ENCODE data around the gene PLA2G4B. TPM values are rescaled to one million over a fixed set of nuclear protein-coding genes. Genes with fewer than 3 reads are reported as not detected.

PLA2G4B gene
- total RNA-seq, 4 donors from 2014 or later = 1.8 to 8.7 (median 4.5) TPM

- TF ChIP-seq CTCF (IDR thresholded peaks at IDR 0.05) = no peak
- TF ChIP-seq EP300 (IDR thresholded peaks at IDR 0.05) = peak; percentile 20 to 56
- TF ChIP-seq POLR2A (IDR thresholded peaks at IDR 0.05) = peak in 1 of 2 donors; percentile 42
- WGBS, 2 donors = 73 to 82% methylated on average over 11 to 13 of the region's 15 CpGs
- Histone ChIP-seq H3K27ac (peak within 1 kb of the TSS; percentile 50 to 80 (median 73)), H3K9me3 (no peaks in the 10 kb centered on the region), H3K36me3 (peaks cover 0 to 16% (median 0%) of the 10 kb centered on the region in 3 donors), H3K4me3 (peak within 1 kb of the TSS in 1 of 4 donors; percentile 35), H3K27me3 (no peaks in the 10 kb centered on the region), H3K4me1 (peaks cover 0 to 19% (median 12%) of the 10 kb centered on the region in 4 donors)
- no peak for DNase-seq (ENCODE audit: low spot score in 2 of 2)
Measured at GRCh38 chr15:41893422-41894250, 55.0 kb downstream of the PLA2G4B start, which contains the start of gene SPTBN5. Gene SPTBN5 (minus strand): TSS chr15:41894053. CDS start chr15:41893497, 556 bp downstream.

GRCh38 chr15:41894251-41894790 lies 55.7 kb downstream of the PLA2G4B start:
- DNase-seq (ENCODE audit: low spot score in 2 of 2) = no peak
- peak overlapping the region; percentile 50 to 80 (median 73) for H3K27ac ChIP-seq
- H3K4me3 ChIP-seq = peak overlapping the region in 1 of 4 donors; percentile 3
- peaks cover 0 to 19% (median 12%) of the 10 kb centered on the region in 4 donors for H3K4me1 ChIP-seq
- H3K36me3 ChIP-seq = peaks cover 0 to 22% (median 0%) of the 10 kb centered on the region in 3 donors
- H3K27me3 ChIP-seq = no peaks in the 10 kb centered on the region
- H3K9me3 ChIP-seq = no peaks in the 10 kb centered on the region
- WGBS, 2 donors = 48 to 53% methylated on average over 13 to 15 of the region's 17 CpGs
- TF ChIP-seq POLR2A (IDR thresholded peaks at IDR 0.05) (no peak), EP300 (IDR thresholded peaks at IDR 0.05) (no peak), CTCF (IDR thresholded peaks at IDR 0.05) (no peak)

GRCh38 chr15:41894791-41895463 lies 56.3 kb downstream of the PLA2G4B start:
- Histone ChIP-seq H3K4me1 (peaks cover 0 to 19% (median 12%) of the 10 kb centered on the region in 4 donors), H3K27me3 (no peaks in the 10 kb centered on the region), H3K27ac (peak overlapping the region; percentile 50 to 80 (median 73)), H3K9me3 (no peaks in the 10 kb centered on the region), H3K36me3 (peaks cover 0 to 28% (median 0%) of the 10 kb centered on the region in 3 donors), H3K4me3 (peak overlapping the region in 1 of 4 donors; percentile 3)
- peak in 1 of 2 donors; percentile 22 for DNase-seq (ENCODE audit: low spot score in 2 of 2)
- TF ChIP-seq EP300 (IDR thresholded peaks at IDR 0.05) = no peak
- TF ChIP-seq POLR2A (IDR thresholded peaks at IDR 0.05) = no peak
- no peak for TF ChIP-seq CTCF (IDR thresholded peaks at IDR 0.05)
- WGBS, 2 donors = 21 to 37% methylated on average over 23 to 24 of the region's 24 CpGs

GRCh38 chr15:41895491-41895890 lies 56.8 kb downstream of the PLA2G4B start:
- no peaks in the 10 kb centered on the region for H3K9me3 ChIP-seq
- peaks cover 0 to 19% (median 12%) of the 10 kb centered on the region in 4 donors for H3K4me1 ChIP-seq
- no peaks in the 10 kb centered on the region for H3K27me3 ChIP-seq
- H3K36me3 ChIP-seq = peaks cover 0 to 34% (median under 1%) of the 10 kb centered on the region in 3 donors
- H3K4me3 ChIP-seq = no peak overlapping the region
- 90 to 91% methylated on average over 11 of the region's 11 CpGs for WGBS, 2 donors
- TF ChIP-seq EP300 (IDR thresholded peaks at IDR 0.05) = no peak
- no peak for DNase-seq (ENCODE audit: low spot score in 2 of 2)
- H3K27ac ChIP-seq = peak overlapping the region in 3 of 4 donors; percentile 72 to 80 (median 74)

DNA sequence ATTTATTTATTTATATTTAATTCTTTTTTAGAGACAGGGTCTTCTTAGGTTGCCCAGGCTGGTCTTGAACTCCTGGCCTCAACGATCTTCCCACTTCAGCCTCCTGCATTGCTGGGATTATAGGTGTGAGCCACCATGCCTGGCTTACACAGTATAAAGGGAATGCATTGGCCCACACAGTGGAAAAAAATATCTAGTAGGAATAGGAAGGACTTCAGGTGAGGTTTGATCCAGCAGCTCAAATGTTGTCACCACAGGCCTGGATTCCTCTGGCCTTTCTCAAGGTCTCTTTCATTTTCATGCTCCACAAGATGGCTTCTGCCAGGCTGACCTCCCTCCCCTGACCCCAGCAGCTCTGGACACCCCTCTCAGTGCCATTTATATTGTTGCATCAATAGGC lies 57.3 kb downstream of the PLA2G4B start:
- Histone ChIP-seq H3K4me1 (peaks cover 0 to 19% (median 12%) of the 10 kb centered on the region in 4 donors), H3K36me3 (peaks cover 0 to 39% (median 6%) of the 10 kb centered on the region in 3 donors), H3K9me3 (no peaks in the 10 kb centered on the region), H3K27me3 (no peaks in the 10 kb centered on the region), H3K4me3 (no peak overlapping the region), H3K27ac (peak overlapping the region in 2 of 4 donors; percentile 14 to 80)
- WGBS, 2 donors = 93 to 100% methylated on average over 1 of the region's 1 CpG
- no peak for DNase-seq (ENCODE audit: low spot score in 2 of 2)
- TF ChIP-seq CTCF (IDR thresholded peaks at IDR 0.05) (no peak), EP300 (IDR thresholded peaks at IDR 0.05) (no peak), POLR2A (IDR thresholded peaks at IDR 0.05) (no peak)

All from tibial nerve (tissue), 4 donors.